ENCODE measurements around the gene KCNF1. TPM values are rescaled to one million over a fixed set of nuclear protein-coding genes. Genes with fewer than 3 reads are reported as not detected.

Gene KCNF1
- total RNA-seq, 1 donor = not detected

DNA sequence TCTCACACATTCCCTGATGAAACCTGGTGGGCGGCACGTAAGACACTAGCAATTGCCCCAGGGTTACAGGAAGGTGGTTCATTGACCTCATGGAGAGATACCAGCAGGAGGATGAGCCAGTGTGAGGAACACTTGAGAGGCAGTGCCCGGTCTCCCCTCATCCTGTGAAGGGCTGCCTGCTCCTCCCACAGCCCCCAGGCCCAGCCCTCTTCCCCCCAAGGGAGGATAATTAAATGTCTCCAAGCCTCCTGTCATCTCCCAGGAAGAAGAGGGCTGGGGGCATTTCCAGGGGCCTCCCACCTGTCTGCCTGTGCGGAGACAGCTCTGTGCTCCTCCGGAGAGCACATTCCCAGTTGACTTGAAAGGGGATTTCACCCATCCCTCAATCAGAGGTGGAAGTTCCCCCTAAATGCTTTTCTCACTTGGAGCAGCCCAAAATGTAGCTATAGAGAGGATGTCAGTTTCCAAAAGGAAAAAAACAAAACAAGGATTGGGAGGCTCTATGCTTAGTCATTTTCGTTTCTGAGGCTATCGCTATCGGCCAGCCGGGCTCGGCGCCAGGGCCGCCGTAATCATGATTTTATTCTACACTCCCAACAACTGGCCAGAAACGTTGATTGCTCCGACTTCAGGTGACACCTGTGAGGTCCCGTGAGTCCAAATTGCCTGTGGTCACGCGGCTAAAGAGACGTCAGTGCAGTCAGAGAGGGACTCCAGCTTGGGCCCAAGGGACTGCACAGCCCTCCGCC lies 7.1 kb downstream of the KCNF1 start:
- TF ChIP-seq, protein P1, sequence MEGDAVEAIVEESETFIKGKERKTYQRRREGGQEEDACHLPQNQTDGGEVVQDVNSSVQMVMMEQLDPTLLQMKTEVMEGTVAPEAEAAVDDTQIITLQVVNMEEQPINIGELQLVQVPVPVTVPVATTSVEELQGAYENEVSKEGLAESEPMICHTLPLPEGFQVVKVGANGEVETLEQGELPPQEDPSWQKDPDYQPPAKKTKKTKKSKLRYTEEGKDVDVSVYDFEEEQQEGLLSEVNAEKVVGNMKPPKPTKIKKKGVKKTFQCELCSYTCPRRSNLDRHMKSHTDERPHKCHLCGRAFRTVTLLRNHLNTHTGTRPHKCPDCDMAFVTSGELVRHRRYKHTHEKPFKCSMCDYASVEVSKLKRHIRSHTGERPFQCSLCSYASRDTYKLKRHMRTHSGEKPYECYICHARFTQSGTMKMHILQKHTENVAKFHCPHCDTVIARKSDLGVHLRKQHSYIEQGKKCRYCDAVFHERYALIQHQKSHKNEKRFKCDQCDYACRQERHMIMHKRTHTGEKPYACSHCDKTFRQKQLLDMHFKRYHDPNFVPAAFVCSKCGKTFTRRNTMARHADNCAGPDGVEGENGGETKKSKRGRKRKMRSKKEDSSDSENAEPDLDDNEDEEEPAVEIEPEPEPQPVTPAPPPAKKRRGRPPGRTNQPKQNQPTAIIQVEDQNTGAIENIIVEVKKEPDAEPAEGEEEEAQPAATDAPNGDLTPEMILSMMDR (IDR thresholded peaks at IDR 0.05; ENCODE audit: insufficient read depth, low read depth, low read length) = no peak
- DNase-seq (ENCODE audit: low read depth) = peak; percentile 9
- no peak overlapping the region for H3K4me3 ChIP-seq (ENCODE audit: low read depth, low read length)

DNA sequence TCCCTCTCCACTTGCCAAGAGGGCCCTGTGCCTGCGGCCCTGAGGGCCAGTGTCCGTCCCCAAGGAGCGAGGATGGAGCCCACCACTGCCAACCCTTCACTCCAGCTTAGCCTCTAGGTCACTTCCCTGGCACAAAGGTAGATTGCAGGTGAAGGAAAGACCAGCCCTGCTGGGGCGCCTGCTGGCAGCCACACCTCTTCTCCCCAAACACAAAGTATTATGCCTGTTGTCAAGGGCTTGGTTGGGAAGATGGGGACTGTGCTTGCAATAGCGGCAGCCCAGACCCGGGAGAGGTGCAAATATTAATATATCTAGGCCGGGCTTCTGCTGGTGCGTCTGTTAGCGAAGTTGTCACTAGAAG lies 7.7 kb downstream of the KCNF1 start:
- TF ChIP-seq, protein P1 (IDR thresholded peaks at IDR 0.05; ENCODE audit: insufficient read depth, low read depth, low read length) = no peak
- H3K4me3 ChIP-seq (ENCODE audit: low read depth, low read length) = no peak overlapping the region
- DNase-seq (ENCODE audit: low read depth) = no peak

DNA sequence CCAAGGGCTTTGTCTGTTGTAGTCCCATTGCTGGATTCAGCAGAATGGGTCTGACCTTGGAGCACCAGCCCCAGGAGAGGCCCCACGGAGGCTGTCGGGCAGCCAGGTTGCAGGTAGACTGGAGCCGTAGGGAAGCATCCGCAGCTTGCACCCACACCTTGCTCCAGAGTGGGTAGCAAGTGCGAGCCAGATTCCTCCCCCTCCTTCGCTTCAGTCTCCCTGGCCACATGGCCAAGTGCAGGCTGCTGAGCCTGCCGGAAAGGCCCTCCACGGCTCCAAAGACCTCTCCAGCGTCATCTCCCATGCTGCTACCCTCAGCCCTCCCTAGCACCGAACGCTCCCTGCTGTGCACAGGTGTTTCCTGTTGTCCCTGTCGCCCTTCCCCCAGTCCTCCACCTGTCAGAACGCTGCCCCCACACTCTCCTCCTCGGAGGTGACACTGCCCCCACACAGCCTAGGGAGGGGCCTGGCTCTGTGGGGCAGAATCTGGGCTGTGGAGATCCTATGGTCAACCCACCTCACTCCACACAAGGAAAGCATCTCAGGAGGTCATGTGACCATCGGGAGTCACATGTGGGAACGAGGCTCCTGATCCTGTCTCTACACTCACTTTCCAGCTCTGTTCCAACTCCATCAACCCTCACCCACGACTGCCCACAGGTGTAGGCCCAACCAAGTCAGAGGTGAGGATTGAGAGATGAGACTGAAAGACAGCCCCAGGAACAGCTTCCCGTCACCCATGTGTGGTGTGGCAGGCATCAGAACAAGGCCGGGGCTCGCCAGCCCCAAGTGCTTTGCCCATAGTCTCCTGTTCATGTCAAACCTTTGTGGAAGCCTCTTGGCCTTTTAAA lies 8.3 kb downstream of the KCNF1 start:
- no peak overlapping the region for H3K4me3 ChIP-seq (ENCODE audit: low read depth, low read length)
- TF ChIP-seq, protein P1 (IDR thresholded peaks at IDR 0.05; ENCODE audit: insufficient read depth, low read depth, low read length) = no peak
- no peak for DNase-seq (ENCODE audit: low read depth)

DNA sequence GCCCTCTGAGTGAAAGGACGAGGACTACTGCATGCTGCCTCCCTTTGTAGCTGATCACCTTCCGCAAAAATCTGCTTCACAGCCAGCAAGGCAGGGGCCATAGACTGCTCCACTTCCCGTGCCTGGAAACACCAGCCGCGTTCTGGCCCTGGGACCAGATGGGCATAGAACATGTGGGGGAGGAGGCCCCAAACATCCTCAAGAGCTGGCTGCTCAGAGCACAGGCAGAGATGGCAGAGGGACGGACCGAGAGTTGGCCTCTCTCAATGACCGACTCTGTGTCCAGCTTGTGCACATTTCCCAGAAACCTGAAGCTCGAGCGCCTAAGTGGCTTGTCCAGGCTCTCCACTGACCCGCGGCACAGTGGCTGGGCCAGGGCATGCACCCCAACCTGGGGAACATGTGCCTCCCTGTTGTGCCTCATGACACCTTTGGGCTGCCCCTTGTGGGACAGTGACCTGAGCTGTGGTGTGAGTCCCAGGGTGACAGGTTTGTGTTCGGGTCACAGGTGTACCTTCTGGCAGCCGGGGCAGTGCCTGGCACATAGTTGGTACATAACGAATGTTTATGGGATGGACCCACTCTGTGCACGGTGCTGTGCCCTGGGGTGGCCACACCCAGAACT lies 9.1 kb downstream of the KCNF1 start:
- no peak overlapping the region for H3K4me3 ChIP-seq (ENCODE audit: low read depth, low read length)
- TF ChIP-seq, protein P1 (IDR thresholded peaks at IDR 0.05; ENCODE audit: insufficient read depth, low read depth, low read length) = no peak
- DNase-seq (ENCODE audit: low read depth) = no peak

DNA sequence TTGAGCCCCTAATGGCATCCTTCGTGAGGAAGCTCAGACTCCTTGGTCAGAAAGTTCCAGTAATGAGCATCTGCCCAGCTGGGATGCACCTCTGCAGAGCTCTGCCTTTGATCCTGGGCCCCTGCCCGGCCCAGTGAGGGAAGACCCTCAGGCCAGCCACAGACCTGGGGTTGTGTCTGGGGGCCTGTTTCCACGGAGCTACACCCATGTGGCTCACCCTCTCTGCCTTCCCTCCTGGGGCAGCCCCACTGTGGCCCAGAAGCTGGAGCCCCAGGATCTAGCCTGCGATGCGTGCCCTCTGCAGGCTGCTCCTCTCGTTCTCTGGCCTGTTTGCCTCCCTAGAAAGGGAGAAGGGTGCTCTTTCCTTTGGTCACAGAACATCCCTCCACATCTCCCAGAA lies 9.8 kb downstream of the KCNF1 start:
- TF ChIP-seq, protein P1 (IDR thresholded peaks at IDR 0.05; ENCODE audit: insufficient read depth, low read depth, low read length) = no peak

DNA sequence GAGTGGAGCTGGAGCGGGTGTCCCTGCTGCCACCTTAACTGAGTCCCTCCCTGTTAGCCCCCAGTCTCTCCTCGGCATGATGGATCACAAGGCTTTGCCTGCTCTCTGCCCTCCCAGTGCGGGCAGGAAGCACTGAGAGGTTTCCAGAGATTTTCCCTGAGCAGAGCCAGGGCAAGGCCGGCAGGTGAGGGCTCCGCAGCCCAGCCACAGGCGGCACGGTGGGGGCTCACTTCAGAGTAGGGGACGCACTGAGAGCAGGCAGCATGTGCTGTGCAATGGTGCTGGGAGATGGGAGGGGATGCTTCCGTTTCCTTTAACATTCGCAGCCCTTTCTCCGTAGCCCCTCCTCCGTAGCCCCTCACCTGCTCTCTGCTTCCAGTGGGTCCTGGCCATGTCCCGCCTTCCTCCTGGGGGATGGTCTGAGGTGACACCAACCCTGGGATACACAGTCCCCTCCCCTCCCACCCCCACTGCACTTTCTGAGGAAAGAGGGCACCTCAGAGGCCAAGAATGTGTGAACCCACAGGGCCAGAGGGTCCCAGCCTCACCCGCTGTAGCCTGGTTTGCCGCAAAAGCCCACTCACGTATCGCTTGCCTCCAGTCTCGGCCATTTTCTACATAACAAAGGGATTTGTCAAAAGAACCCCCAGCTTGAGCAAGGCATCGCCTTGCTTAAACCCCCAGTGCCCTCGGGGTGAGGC lies 10.7 kb downstream of the KCNF1 start:
- DNase-seq (ENCODE audit: low read depth) = no peak
- no peak overlapping the region for H3K4me3 ChIP-seq (ENCODE audit: low read depth, low read length)
- TF ChIP-seq, protein P1 (IDR thresholded peaks at IDR 0.05; ENCODE audit: insufficient read depth, low read depth, low read length) = no peak

More for the DNA sequence above, 9.8 kb downstream of the KCNF1 start:
- H3K4me3 ChIP-seq (ENCODE audit: low read depth, low read length) = no peak overlapping the region
- no peak for DNase-seq (ENCODE audit: low read depth)

All from fibroblast of villous mesenchyme (primary cell).